Stimulated activated naive B cell treated with anti-CD40 and anti-IgM and Interleukin-4, amounts not matched to agents 10 μg/mL and 1 μg/mL and 100 μg/mL, for 72 hours (primary cell): ENCODE measurements around the gene KSR2.

Source experiments
- ATAC-seq, 2 donors: fragments of 150-1000 bp; cut with Tn5 transposase; replicated peaks; 2 replicates each; pipeline ENCODE4 v1.10.0; 2021; ENCODE audit warnings: moderate library complexity in 1 of 2
- DNase-seq: peaks from one replicate; pipeline ENCODE4 v3.0.0; 2021
- H3K27ac Mint-ChIP-seq: one replicate; pipeline ENCODE4 v1.8.0; 2022; ENCODE audit warnings: mild to moderate bottlenecking, mixed read lengths
- H3K27me3 Mint-ChIP-seq, 2 donors: one replicate each; pipeline ENCODE4 v1.8.0; 2022; ENCODE audit warnings: mixed read lengths in 2 of 2
- H3K36me3 Mint-ChIP-seq, 2 donors: one replicate each; pipeline ENCODE4 v1.8.0; 2022; ENCODE audit warnings: mixed read lengths in 2 of 2, mild to moderate bottlenecking in 1 of 2
- H3K4me1 Mint-ChIP-seq, 2 donors: one replicate each; pipeline ENCODE4 v1.8.0; 2022; ENCODE audit warnings: mixed read lengths in 2 of 2, mild to moderate bottlenecking in 1 of 2
- H3K4me3 Mint-ChIP-seq, 2 donors: one replicate each; pipeline ENCODE4 v1.8.0; 2022; ENCODE audit warnings: mild to moderate bottlenecking in 2 of 2, mixed read lengths in 2 of 2, moderate library complexity in 1 of 2
- H3K9me3 Mint-ChIP-seq, 2 donors: one replicate each; pipeline ENCODE4 v1.8.0; 2022; ENCODE audit warnings: mixed read lengths in 2 of 2, mild to moderate bottlenecking in 1 of 2

KSR2 gene

DNA sequence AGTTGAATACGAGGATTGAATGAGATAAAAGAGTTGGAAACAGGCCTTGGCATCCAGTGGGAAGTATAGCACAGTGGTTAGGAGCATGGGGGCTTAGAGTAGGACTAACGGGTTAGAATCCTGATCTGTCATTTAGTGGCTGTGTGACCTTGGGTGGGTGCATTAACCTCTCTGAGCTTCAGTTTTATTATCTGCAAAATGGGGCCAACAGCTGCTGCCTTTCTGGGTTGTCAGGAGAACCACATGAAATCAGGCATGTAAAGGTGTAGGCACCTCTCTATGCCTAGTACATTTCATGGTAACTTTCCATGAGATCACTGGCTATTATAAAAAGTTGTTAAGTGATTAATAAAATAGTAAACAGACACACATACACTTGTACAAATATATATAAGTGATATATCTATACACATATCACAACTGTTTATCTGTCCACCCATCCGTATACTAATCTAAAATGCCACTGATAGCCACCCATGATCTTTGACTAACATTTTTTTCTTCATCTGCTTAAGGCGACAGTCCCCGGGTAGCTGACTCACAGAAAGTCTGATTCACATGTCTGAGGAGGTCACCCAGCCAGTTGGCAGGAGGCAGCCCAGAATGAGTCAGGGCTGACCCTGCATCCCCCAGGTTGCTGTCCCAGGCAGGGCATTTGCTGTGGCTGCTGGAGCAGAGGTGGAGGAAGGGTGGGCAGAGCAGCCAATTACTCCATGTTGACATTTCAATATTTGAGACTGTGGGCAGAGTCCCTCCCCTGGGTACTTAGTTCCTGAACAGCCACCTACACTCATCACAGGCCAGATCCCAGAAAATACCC, 481.7 kb downstream of the KSR2 start:
- no peak for ATAC-seq
- H3K36me3 Mint-ChIP-seq, result no peaks in the 10 kb centered on the region
- H3K27ac Mint-ChIP-seq, result no peak overlapping the region
- DNase-seq, result no peak
- H3K4me1 Mint-ChIP-seq, result peaks cover 0 to 4% of the 10 kb centered on the region in 2 donors
- peaks cover 0 to 5% of the 10 kb centered on the region in 2 donors for H3K27me3 Mint-ChIP-seq
- H3K4me3 Mint-ChIP-seq, result no peak overlapping the region
- peaks cover 2 to 4% of the 10 kb centered on the region in 2 donors for H3K9me3 Mint-ChIP-seq

DNA sequence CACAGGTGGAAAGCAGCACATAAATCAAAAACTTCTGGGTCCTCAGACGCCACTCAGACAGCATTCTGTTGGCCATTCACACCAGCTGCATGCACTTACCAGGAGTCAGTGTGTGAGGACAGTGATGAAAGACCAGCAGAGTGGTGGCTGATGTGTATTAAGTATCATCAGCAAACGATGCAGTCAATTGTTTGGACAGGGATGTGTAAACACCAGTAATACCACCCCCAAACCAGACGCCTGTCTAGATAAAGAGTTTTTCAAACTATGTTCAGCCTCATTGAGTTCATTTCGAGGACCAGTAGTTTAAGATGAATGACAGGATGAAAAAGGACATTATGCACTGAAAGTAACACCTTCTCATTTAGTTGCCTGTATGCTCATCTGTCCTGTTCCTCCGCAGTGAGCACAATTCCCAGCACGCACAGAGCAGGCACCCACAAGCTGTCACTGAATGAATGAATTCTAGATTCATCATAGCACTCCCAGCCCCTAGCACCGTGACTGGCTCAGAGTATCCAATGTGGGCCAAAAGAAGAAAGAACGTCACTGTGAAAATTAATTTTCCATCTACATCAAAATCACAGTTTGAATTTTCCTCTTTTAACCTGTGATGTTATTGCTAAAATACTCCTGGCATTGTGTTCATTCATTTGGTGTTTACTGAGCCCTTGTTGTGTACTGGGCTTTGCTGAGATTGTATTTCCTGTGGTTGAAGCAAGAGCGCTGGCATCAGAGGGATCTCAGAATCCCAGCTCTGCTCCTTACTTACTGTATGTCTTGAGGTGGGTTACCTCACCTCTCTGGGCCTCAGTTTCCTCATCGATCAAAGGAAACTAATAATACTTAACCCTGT, 482.6 kb downstream of the KSR2 start:
- peaks cover 2 to 4% of the 10 kb centered on the region in 2 donors for H3K9me3 Mint-ChIP-seq

DNA sequence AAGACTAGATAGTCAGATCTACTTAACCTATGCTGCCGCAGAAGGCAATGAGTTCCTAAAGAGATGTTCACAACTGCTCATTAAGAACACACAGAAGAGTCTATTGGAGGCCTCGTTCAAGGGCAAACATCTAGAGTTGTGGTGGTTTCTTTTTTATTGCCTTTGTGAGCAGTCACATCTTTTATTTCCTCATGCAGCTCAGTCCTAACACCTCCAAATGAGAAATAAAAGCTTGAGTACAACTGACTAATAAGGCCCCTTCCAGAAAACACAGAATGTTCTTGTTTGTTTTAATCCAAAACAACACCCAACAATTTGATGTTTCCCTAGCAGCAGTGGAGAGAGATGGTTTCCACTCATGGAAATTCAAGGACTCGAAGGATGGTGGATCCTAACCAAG, 483.9 kb downstream of the KSR2 start:
- no peak overlapping the region for H3K4me3 Mint-ChIP-seq
- DNase-seq, result no peak
- ATAC-seq, result no peak
- peaks cover 0 to 5% of the 10 kb centered on the region in 2 donors for H3K27me3 Mint-ChIP-seq
- no peak overlapping the region for H3K27ac Mint-ChIP-seq
- H3K36me3 Mint-ChIP-seq, result no peaks in the 10 kb centered on the region
- H3K4me1 Mint-ChIP-seq, result peaks cover 0 to 4% of the 10 kb centered on the region in 2 donors
- H3K9me3 Mint-ChIP-seq, result peaks cover 2 to 4% of the 10 kb centered on the region in 2 donors

More for the DNA sequence above, 482.6 kb downstream of the KSR2 start:
- no peak overlapping the region for H3K4me3 Mint-ChIP-seq
- no peak overlapping the region for H3K27ac Mint-ChIP-seq
- H3K4me1 Mint-ChIP-seq, result peaks cover 0 to 4% of the 10 kb centered on the region in 2 donors
- H3K27me3 Mint-ChIP-seq, result peaks cover 0 to 5% of the 10 kb centered on the region in 2 donors
- no peaks in the 10 kb centered on the region for H3K36me3 Mint-ChIP-seq
- ATAC-seq, result no peak
- DNase-seq, result no peak

DNA sequence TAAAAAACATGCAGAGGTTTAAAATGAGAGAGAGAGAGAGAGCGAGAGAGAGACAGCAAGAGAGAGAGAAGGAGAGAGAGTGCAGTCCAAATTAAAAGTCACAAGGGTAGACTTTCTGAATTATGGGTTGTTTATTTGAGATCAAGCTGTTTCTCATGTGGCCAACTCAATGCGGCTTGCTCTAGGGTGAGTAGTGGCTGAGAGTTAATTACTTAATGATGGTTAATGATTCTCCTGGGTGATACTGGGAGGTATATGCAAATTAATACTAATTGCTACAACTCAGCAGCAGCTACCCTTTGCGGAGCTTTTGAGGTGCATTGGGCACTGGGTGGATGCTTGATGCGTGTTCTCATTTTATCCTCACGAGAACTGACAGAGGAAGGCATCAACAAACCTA, 485.3 kb downstream of the KSR2 start:
- H3K4me3 Mint-ChIP-seq, result no peak overlapping the region
- no peaks in the 10 kb centered on the region for H3K36me3 Mint-ChIP-seq
- no peak for ATAC-seq

DNA sequence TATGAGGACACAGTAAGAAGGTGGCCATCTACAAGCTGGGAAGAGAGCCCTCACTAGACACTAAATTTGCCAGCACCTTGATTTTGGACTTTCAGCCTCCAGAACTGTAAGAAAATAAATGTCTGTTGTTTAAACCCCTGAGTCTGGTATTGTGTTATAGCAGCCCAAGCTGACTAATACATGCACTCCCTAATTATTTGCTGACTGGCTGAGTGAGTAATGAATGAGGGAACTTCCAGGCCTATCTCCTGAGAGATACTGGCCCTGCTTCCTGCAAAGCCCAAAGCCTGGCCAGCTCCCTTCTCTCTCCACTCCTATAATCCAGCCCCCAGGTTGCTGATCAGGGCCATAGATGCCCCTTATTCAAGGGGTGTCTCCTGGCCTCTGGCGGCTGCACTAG, 487.3 kb downstream of the KSR2 start:
- Mint-ChIP-seq H3K4me1 (no peaks in the 10 kb centered on the region), H3K27me3 (peaks cover 0 to 5% of the 10 kb centered on the region in 2 donors), H3K27ac (no peak overlapping the region), H3K36me3 (no peaks in the 10 kb centered on the region), H3K9me3 (no peaks in the 10 kb centered on the region), H3K4me3 (no peak overlapping the region)
- no peak for ATAC-seq
- no peak for DNase-seq

More for the DNA sequence above, 485.3 kb downstream of the KSR2 start:
- H3K9me3 Mint-ChIP-seq, result peaks cover 2 to 4% of the 10 kb centered on the region in 2 donors
- peaks cover 0 to 4% of the 10 kb centered on the region in 2 donors for H3K4me1 Mint-ChIP-seq
- DNase-seq, result no peak
- H3K27ac Mint-ChIP-seq, result no peak overlapping the region
- peaks cover 0 to 5% of the 10 kb centered on the region in 2 donors for H3K27me3 Mint-ChIP-seq

DNA sequence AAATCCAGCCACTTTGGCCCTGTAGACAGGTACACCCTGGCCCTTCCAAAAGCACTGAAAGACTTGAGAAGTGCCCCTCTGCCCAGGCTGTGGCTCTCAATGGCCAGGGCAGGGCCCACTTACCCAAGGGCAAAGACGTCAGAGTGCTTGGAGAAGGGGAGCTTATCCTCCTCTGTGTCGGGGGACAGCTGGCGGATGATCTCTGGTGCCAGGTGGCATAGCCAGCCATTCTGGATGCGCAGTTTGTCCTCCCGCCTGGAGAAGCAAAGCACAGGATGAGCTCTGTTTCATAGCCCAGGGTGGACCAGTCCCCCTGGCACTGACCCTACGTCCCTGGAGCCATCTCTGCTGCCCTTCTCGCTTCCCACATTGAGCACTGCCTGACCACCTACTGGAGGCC, 492.4 kb downstream of the KSR2 start:
- Mint-ChIP-seq H3K9me3 (peaks cover under 1 to 2% of the 10 kb centered on the region in 2 donors), H3K27ac (no peak overlapping the region), H3K36me3 (no peaks in the 10 kb centered on the region), H3K27me3 (peaks cover 0 to 4% of the 10 kb centered on the region in 2 donors), H3K4me3 (no peak overlapping the region), H3K4me1 (no peaks in the 10 kb centered on the region)
- DNase-seq (no peak), ATAC-seq (no peak)

DNA sequence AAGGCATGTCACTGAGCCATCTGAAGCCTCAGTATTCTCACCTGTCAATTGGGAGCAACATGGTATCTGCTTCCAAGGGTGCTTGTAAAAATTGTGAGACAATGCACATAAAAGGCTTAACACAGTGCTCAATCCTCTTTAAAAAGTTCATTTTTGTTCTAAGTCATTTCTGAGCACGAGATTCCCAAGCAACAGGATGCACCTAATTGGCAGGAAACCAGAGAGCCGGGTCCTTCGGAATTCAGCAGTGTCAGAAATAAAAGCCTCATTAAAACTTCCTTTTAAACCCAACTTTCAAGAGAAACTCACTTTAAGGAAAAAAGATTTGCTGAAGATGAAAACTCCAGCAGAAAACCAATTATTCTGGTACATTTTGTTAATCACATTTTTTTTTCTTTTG, 494.9 kb downstream of the KSR2 start:
- H3K27ac Mint-ChIP-seq, result no peak overlapping the region
- DNase-seq (no peak), ATAC-seq (no peak)
- H3K27me3 Mint-ChIP-seq, result peaks cover 0 to 4% of the 10 kb centered on the region in 2 donors
- peaks cover 0 to 3% of the 10 kb centered on the region in 2 donors for H3K36me3 Mint-ChIP-seq
- no peak overlapping the region for H3K4me3 Mint-ChIP-seq
- H3K9me3 Mint-ChIP-seq, result peaks cover 5% of the 10 kb centered on the region in 2 donors
- H3K4me1 Mint-ChIP-seq, result no peaks in the 10 kb centered on the region

DNA sequence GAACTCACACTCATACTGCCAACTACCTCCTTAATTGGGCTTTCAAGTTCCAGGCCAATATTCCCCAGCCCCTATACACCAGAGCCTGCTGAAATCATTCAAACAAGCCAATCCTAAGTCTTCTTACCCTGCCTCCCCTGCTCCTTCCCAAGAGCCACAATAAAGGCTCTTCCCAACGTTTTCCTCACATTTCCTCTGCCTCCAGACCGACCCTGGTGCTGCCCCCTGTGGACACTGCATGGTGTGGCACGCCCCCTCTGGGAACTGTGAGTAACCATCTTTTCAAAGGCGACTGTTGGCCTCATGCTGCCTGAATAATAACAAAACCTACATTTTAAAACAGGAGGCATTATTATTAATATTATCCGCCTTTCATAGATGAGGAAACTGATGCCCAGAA, 495.8 kb downstream of the KSR2 start:
- peaks cover 0 to 3% of the 10 kb centered on the region in 2 donors for H3K36me3 Mint-ChIP-seq

DNA sequence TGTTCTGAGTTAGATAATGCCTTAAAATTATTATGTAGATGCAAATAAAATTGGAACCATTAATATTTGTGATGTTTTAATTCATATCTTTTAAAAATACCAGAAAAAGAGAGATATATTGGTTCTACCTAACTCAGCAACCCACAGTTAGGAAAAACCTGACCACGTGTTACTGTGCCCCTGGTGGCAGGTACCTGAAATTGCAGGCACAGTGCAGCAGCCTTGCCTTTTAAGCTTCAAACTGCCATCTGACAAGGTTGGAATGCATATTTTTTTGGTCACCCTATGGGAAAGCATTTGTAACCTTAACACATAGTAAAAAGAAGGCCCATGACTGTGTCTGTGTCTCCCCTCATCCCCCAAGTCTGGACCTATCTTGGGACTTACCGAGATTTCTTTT, 498.0 kb downstream of the KSR2 start:
- no peak overlapping the region for H3K4me3 Mint-ChIP-seq
- peaks cover 0 to 3% of the 10 kb centered on the region in 2 donors for H3K36me3 Mint-ChIP-seq
- H3K27me3 Mint-ChIP-seq, result peaks cover 0 to 4% of the 10 kb centered on the region in 2 donors
- DNase-seq (no peak), ATAC-seq (no peak)
- H3K4me1 Mint-ChIP-seq, result no peaks in the 10 kb centered on the region
- peaks cover 3 to 5% of the 10 kb centered on the region in 2 donors for H3K9me3 Mint-ChIP-seq
- no peak overlapping the region for H3K27ac Mint-ChIP-seq

More for the DNA sequence above, 495.8 kb downstream of the KSR2 start:
- DNase-seq, result no peak
- H3K27ac Mint-ChIP-seq, result no peak overlapping the region
- H3K27me3 Mint-ChIP-seq, result peaks cover 0 to 4% of the 10 kb centered on the region in 2 donors
- no peak overlapping the region for H3K4me3 Mint-ChIP-seq
- no peak for ATAC-seq
- no peaks in the 10 kb centered on the region for H3K4me1 Mint-ChIP-seq
- H3K9me3 Mint-ChIP-seq, result peaks cover 5% of the 10 kb centered on the region in 2 donors

DNA sequence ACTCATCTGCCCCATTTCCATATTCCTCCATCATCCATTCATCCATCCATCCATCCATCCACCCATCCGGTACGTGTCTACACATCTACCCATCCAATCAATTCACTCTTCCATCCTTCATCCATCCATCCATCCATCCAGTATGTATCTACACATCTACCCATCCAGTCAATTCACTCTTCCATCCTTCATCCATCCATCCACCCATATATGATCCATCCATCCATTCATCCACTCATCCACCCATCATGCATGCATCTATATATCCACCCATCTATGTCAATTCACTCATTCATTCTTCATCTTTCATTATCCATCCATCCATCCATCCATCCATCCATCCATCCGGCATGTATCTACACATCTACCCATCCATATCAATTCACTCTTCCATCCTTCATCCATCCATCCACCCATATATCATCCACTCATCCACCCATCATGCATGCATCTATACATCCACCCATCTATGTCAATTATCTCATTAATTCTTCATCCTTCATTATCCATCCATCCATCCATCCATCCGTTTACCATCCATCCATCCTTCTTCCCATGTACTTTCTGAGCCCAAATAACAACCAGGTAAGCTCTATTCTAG, 498.8 kb downstream of the KSR2 start:
- H3K27ac Mint-ChIP-seq, result no peak overlapping the region
- peaks cover 3 to 5% of the 10 kb centered on the region in 2 donors for H3K9me3 Mint-ChIP-seq
- no peak for ATAC-seq
- DNase-seq, result no peak
- H3K4me3 Mint-ChIP-seq, result no peak overlapping the region
- no peaks in the 10 kb centered on the region for H3K4me1 Mint-ChIP-seq
- H3K27me3 Mint-ChIP-seq, result peaks cover 0 to 4% of the 10 kb centered on the region in 2 donors
- H3K36me3 Mint-ChIP-seq, result peaks cover 0 to 3% of the 10 kb centered on the region in 2 donors

DNA sequence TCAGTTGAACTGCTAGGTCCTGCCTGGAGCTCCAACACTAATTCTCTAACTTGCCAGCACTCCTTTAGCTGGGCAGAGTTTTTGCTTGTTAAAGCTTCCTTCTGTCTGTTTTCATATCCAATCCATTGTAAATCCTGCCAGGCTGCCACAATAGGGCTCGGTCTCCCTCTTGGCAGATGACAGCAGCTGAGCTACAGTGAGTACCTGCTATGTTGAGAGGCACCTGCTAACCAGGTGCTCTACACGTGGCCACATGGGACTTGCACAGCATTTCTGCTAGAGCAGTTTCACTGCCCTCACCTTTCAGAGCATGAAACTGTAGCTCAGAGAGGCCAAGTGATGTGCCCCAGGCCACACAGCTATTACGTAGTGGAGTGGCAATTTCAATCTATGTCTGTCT, 500.8 kb downstream of the KSR2 start:
- Mint-ChIP-seq H3K4me3 (no peak overlapping the region), H3K4me1 (no peaks in the 10 kb centered on the region), H3K36me3 (peaks cover 0 to 3% of the 10 kb centered on the region in 2 donors), H3K27ac (no peak overlapping the region), H3K27me3 (peaks cover 0 to 4% of the 10 kb centered on the region in 2 donors), H3K9me3 (peaks cover 3 to 5% of the 10 kb centered on the region in 2 donors)
- DNase-seq (no peak), ATAC-seq (no peak)

DNA sequence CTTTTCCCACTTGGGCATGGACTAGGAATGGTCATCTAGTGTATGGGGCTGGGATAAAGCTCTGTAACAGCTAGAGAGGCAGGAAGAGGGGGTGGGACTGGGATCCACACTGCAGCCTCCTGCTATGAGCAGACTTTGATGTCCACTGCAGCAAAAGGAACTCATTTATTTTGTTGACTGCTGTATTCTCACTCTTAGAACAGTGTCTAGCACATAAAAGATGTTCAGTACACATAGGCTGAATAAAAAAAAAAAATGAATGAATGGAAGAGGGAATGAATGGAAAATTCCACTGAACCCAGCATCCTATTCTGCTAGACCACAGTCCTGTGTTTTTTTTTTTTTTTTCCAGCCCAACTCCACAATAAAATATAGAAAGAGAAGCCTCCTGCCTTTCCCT, 501.2 kb downstream of the KSR2 start:
- Mint-ChIP-seq H3K4me3 (no peak overlapping the region), H3K27me3 (peaks cover 0 to 4% of the 10 kb centered on the region in 2 donors), H3K9me3 (peaks cover 4 to 5% of the 10 kb centered on the region in 2 donors), H3K36me3 (peaks cover 0 to 3% of the 10 kb centered on the region in 2 donors), H3K4me1 (no peaks in the 10 kb centered on the region), H3K27ac (no peak overlapping the region)
- ATAC-seq, result no peak
- DNase-seq, result no peak

DNA sequence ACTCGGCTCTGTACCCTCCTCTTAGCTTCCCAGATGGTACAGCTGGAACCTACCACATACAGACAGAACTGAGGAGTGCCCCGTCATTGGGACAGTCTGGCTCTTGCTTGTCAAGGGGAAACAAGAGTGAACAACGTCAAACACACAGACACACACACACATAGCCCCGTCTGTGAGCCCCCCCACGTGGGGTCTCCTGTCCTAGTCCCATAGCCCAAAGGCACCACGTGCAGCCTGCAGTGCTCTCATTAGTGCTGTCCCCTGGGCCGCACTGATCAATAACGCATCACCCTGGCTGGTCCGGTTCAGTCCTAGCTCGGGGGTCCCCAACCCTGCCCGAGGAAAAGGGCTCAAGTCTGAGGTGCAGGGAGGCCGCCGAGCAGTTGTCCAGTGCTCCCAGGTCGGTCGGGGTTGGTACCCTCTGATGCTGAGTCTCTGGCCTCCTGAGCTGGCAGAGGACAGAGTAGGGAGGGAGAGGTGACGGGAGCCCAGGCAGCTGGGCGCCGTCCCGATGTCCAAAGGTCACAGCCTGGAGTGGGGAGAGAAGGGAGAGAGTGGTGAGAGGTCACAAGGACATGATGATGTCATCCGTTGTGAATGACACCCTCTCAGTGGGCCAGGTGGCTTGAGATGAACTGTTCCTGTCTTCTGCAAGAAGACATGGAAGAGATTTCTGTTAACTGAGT, 502.0 kb downstream of the KSR2 start:
- no peak overlapping the region for H3K4me3 Mint-ChIP-seq
- H3K27ac Mint-ChIP-seq, result no peak overlapping the region
- H3K9me3 Mint-ChIP-seq, result peaks cover 5% of the 10 kb centered on the region in 2 donors
- peaks cover 0 to 3% of the 10 kb centered on the region in 2 donors for H3K36me3 Mint-ChIP-seq
- ATAC-seq (no peak), DNase-seq (no peak)
- peaks cover 0 to 4% of the 10 kb centered on the region in 2 donors for H3K27me3 Mint-ChIP-seq
- no peaks in the 10 kb centered on the region for H3K4me1 Mint-ChIP-seq

DNA sequence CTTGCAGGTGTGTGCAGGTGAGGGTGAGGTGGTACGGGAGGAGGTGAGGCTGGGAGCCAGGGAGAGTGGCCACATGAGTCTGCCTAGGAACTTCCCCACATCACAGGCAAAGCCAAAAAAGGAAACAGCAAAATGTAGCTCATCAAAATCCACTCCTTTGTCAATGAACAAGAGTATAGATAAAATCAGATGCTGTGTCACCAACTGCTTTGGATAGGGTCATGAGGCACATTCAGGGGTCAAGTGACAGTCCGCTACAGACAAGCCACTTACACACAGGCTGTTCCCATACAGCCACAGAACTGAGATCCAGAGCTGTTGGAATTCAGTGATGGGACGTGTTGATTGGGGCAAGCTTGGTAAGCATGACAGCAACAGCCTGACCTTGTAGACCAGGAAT, 507.1 kb downstream of the KSR2 start:
- Mint-ChIP-seq H3K4me3 (no peak overlapping the region), H3K36me3 (no peaks in the 10 kb centered on the region), H3K27me3 (peaks cover 0 to 9% of the 10 kb centered on the region in 2 donors), H3K27ac (no peak overlapping the region), H3K4me1 (no peaks in the 10 kb centered on the region), H3K9me3 (peaks cover 2 to 3% of the 10 kb centered on the region in 2 donors)
- no peak for DNase-seq
- ATAC-seq, result no peak
